Measurements from ENCODE around the gene GATB.

Gene GATB

DNA sequence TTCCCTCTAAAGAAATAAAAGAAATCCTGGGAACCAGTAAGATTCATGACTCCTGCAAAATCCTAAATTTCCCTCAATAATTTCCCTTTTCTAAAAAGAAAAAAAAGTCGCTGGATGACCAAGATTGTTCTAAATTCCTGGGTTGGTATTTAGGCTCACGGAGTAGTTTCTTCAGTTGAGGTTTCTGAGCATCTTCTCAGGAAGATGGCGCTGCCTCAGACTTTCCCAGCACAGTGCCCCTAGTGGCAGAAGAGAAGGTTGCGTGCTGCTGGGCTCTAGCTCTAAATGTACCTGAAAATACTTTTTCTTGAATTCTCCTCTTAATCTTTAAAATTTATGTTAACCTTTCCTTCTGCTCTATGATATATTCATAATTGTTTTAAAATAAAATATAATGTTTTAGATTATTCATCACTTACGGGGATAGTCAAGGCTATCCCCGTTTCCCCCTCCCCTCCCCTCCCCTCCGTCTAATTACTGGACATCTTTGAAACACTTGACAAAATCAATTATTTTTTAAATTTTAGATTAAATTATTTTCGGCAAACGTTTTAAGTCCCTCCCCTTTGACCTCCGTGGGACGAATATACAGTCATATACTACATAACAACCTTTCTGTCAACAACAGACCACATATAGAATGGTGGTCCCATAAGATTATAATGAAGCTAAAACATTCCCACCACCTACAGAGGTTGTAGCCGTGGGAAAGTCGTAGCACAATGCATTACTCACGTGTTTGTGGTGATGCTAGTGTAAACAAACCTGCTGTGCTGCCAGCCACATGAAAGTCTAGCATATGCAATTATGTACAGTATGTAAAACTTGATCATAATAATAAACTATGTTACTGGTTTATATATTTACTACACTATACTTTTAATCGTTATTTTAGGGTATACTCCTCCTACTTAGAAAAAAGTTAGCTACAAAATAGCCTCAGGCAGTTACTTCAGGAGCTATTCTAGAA lies 41.0 kb upstream of the GATB start:
- H3K4me3 ChIP-seq (ENCODE audit: low read depth in 1 of 2, low read length in 2 of 2): no peak overlapping the region
- no peaks in the 10 kb centered on the region for H3K9me3 ChIP-seq (ENCODE audit: low read length)
- H3K9ac ChIP-seq (ENCODE audit: low read length): no peak overlapping the region
- H3K36me3 ChIP-seq (ENCODE audit: insufficient read depth, low read length): no peaks in the 10 kb centered on the region
- H3K4me1 ChIP-seq (ENCODE audit: insufficient read depth, low read length): no peaks in the 10 kb centered on the region
- H3K27me3 ChIP-seq (ENCODE audit: control insufficient read depth in 1 of 2, insufficient read depth in 2 of 2, low read length in 2 of 2): no peaks in the 10 kb centered on the region
- H3K27ac ChIP-seq (ENCODE audit: low read depth, low read length): no peak overlapping the region

DNA sequence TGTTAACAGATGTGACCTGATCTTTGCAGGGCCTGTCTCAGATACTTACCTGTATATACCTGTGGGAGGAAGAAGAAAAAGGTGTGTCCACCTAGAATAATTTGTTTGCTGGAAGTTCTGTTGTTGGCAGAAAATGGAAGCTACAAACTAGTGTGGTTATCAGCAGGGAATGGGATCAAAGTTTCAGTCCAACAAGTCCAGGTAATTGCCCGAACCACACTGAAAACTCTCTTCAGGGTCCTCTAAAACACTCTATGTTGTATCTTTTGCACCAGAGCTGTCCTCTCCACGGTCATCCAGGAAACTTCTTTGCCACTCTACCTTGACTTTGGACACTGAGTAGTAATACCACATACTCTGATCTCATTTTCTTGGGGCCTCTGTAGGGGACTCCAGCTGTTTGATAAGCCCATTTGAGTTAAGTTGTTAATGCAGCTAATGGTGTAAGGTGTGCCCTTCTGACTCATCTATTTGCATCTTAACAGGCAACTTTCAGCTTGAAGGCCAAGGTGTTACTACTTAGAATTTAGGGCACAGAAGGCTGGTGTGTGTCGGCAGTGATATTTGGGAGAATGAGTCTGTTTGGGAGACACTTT lies 38.7 kb upstream of the GATB start:
- Histone ChIP-seq H3K36me3 (ENCODE audit: insufficient read depth, low read length) (no peaks in the 10 kb centered on the region), H3K27ac (ENCODE audit: low read depth, low read length) (no peak overlapping the region), H3K4me3 (ENCODE audit: low read depth in 1 of 2, low read length in 2 of 2) (no peak overlapping the region), H3K4me1 (ENCODE audit: insufficient read depth, low read length) (no peaks in the 10 kb centered on the region), H3K9me3 (ENCODE audit: low read length) (no peaks in the 10 kb centered on the region), H3K27me3 (ENCODE audit: control insufficient read depth in 1 of 2, insufficient read depth in 2 of 2, low read length in 2 of 2) (no peaks in the 10 kb centered on the region), H3K9ac (ENCODE audit: low read length) (no peak overlapping the region)

DNA sequence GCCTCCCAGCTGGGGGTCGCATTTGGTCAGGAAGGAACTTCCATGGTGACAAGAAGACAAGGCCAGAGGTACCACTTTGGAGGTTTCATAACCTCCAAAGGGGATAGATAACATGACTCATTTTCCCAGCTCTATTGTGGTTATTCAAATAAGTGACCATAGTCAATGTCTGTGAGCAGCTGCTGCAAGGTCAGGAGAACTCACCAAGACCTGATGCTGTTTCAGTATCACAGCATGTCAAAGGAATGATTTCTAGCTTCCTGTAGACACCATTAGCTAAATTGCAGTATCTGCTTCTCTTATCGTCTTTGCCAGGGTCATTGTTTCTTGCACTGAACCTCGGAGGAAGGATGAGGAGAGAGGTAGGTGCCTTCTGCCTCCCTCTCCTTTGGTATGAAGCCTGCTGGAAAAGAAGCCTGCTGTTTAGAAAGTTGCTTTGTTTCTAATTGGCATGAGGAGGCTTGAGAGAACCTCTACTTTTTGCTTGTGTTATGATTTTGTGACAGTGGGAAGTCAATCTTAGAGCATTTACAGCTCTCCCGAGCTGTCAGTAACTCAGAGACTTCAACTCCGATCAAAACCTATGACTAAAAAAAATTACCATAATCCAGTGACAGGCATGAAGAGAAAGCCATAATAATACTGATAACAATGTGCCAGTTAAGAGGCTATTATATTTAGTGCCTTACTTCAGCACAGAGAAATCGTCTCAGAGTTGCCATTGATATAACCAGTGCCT lies 38.0 kb upstream of the GATB start:
- Histone ChIP-seq H3K27ac (ENCODE audit: low read depth, low read length) (no peak overlapping the region), H3K4me3 (ENCODE audit: low read depth in 1 of 2, low read length in 2 of 2) (no peak overlapping the region), H3K9ac (ENCODE audit: low read length) (no peak overlapping the region)

DNA sequence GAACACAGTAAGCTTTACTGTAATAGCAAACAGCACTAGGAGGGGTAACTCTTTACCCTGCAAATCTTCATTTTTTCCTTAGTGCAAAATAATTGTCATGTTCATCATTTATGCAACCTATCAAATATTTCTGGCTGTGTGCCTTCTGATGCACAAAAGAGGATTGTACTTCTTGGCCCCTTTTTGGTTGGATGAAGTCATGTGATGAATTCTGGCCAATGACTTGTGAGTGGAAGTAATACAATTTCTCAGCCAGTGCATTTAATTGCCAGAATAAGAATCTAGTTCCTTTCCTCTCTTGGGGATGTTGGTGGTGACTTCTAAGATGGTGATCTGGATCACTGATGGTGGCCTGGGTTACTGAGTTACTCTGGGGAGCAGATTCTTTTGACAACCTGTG lies 37.0 kb upstream of the GATB start:
- Histone ChIP-seq H3K27ac (ENCODE audit: low read depth, low read length) (no peak overlapping the region), H3K4me1 (ENCODE audit: insufficient read depth, low read length) (no peaks in the 10 kb centered on the region)

More for the DNA sequence above, 38.0 kb upstream of the GATB start:
- H3K27me3 ChIP-seq (ENCODE audit: control insufficient read depth in 1 of 2, insufficient read depth in 2 of 2, low read length in 2 of 2): no peaks in the 10 kb centered on the region
- no peaks in the 10 kb centered on the region for H3K36me3 ChIP-seq (ENCODE audit: insufficient read depth, low read length)
- H3K4me1 ChIP-seq (ENCODE audit: insufficient read depth, low read length): no peaks in the 10 kb centered on the region
- H3K9me3 ChIP-seq (ENCODE audit: low read length): no peaks in the 10 kb centered on the region

DNA sequence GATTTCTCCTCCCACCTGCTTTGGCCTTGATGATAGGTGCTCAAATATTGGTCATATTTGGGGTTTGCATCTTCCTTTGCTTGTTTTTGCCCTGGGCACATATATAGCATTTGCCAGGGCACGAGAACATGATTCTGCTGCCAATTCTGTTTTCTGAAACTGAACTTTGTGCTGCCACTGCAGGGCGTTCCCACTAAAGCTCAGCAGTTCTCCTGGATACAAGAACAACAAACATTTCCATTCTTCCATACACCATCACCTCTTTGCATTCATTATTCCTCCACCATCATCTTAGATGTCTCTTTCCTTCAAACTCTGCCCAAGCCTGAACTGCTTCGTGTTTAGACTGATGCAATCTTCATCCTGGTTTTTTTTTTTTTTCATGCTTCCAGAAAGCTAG lies 36.3 kb upstream of the GATB start:
- Histone ChIP-seq H3K27me3 (ENCODE audit: control insufficient read depth in 1 of 2, insufficient read depth in 2 of 2, low read length in 2 of 2) (no peaks in the 10 kb centered on the region), H3K36me3 (ENCODE audit: insufficient read depth, low read length) (no peaks in the 10 kb centered on the region), H3K9ac (ENCODE audit: low read length) (no peak overlapping the region), H3K27ac (ENCODE audit: low read depth, low read length) (no peak overlapping the region), H3K4me3 (ENCODE audit: low read depth in 1 of 2, low read length in 2 of 2) (no peak overlapping the region), H3K9me3 (ENCODE audit: low read length) (no peaks in the 10 kb centered on the region), H3K4me1 (ENCODE audit: insufficient read depth, low read length) (no peaks in the 10 kb centered on the region)

More for the DNA sequence above, 37.0 kb upstream of the GATB start:
- Histone ChIP-seq H3K4me3 (ENCODE audit: low read depth in 1 of 2, low read length in 2 of 2) (no peak overlapping the region), H3K9ac (ENCODE audit: low read length) (no peak overlapping the region), H3K27me3 (ENCODE audit: control insufficient read depth in 1 of 2, insufficient read depth in 2 of 2, low read length in 2 of 2) (no peaks in the 10 kb centered on the region), H3K36me3 (ENCODE audit: insufficient read depth, low read length) (no peaks in the 10 kb centered on the region), H3K9me3 (ENCODE audit: low read length) (no peaks in the 10 kb centered on the region)

DNA sequence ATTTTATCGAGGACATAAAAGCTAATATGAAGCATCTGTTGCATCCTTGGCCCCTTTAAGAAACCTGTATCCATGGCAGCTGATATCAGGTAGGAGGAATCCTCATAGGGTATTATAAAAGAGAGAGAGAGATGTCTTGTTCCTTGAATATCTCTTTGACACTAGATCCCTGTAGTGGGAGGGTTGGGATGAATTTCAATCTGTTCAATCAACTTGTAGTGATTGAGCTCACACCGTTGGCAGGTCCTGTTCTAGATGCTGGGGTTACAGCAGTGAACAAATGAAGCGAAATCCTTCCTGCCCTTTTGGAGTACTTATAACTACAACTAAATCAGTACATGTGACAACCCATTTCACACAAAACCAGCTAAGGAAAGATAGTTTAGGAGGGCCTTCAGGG lies 35.3 kb upstream of the GATB start:
- Histone ChIP-seq H3K9me3 (ENCODE audit: low read length) (no peaks in the 10 kb centered on the region), H3K4me1 (ENCODE audit: insufficient read depth, low read length) (no peaks in the 10 kb centered on the region), H3K36me3 (ENCODE audit: insufficient read depth, low read length) (no peaks in the 10 kb centered on the region), H3K9ac (ENCODE audit: low read length) (no peak overlapping the region), H3K27ac (ENCODE audit: low read depth, low read length) (no peak overlapping the region), H3K4me3 (ENCODE audit: low read depth in 1 of 2, low read length in 2 of 2) (no peak overlapping the region), H3K27me3 (ENCODE audit: control insufficient read depth in 1 of 2, insufficient read depth in 2 of 2, low read length in 2 of 2) (no peaks in the 10 kb centered on the region)

DNA sequence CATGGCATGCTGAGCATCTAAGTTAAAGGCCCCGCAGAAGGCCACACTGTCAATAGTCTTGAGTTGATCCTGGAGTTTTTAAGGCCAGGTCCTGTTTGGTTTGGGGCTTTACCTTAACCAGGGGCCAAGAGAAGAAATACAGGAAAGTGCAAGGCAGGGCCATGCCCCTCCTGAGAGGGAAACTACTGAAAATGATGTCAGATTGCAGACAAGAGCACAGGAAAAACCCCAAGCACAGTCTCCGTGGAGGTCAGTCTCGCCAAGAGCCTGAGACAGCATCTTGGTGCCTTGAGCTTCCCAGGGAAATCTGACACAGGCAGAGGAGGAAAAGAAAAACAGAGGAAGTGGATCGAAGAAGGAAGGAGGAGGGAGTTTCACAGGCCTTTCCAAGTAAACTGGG lies 32.2 kb upstream of the GATB start:
- no peak overlapping the region for H3K4me3 ChIP-seq (ENCODE audit: low read depth in 1 of 2, low read length in 2 of 2)
- no peaks in the 10 kb centered on the region for H3K9me3 ChIP-seq (ENCODE audit: low read length)
- no peak overlapping the region for H3K9ac ChIP-seq (ENCODE audit: low read length)
- no peaks in the 10 kb centered on the region for H3K27me3 ChIP-seq (ENCODE audit: control insufficient read depth in 1 of 2, insufficient read depth in 2 of 2, low read length in 2 of 2)
- H3K27ac ChIP-seq (ENCODE audit: low read depth, low read length): no peak overlapping the region
- H3K36me3 ChIP-seq (ENCODE audit: insufficient read depth, low read length): no peaks in the 10 kb centered on the region
- H3K4me1 ChIP-seq (ENCODE audit: insufficient read depth, low read length): no peaks in the 10 kb centered on the region

DNA sequence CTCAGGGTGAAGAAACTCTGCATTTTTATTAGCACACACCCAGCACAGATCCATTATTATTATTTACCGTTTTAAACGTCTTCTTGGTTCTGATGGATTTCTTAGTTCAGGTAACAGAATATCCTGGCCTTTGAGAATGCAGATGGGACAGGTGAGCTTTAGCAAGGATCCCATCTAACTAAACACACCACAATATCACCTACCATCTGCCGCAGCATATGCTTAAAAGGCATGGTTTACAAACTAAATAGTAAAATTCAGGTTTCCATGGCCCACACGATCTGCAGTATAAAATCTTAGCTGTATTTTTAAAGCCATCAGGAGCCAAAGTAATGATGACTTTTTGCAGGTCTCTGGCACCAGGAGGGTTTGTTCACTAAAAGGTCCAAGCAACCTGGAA lies 31.7 kb upstream of the GATB start:
- H3K27ac ChIP-seq (ENCODE audit: low read depth, low read length): no peak overlapping the region
- H3K4me1 ChIP-seq (ENCODE audit: insufficient read depth, low read length): no peaks in the 10 kb centered on the region
- H3K9ac ChIP-seq (ENCODE audit: low read length): no peak overlapping the region
- no peaks in the 10 kb centered on the region for H3K27me3 ChIP-seq (ENCODE audit: control insufficient read depth in 1 of 2, insufficient read depth in 2 of 2, low read length in 2 of 2)
- H3K9me3 ChIP-seq (ENCODE audit: low read length): no peaks in the 10 kb centered on the region
- no peaks in the 10 kb centered on the region for H3K36me3 ChIP-seq (ENCODE audit: insufficient read depth, low read length)
- H3K4me3 ChIP-seq (ENCODE audit: low read depth in 1 of 2, low read length in 2 of 2): no peak overlapping the region

DNA sequence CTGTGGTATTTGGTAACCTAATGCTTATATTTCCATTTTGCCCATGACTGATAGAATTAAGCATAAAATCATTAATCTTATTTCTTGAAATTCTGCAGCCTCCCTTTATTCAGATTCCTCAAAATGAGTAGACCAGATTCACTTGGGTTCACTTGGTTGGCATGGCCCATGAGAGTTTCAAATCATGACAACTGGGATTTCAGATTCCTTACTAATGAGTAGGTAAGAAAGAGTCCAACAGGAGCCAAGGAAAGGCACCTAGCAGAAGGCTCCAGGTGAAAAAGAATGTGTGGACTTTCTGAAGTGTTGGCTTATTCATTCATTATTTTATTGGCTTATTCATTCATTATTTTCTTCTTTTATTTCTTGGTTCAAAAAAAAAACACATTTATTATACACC lies 27.2 kb upstream of the GATB start:
- Histone ChIP-seq H3K27me3 (ENCODE audit: control insufficient read depth in 1 of 2, insufficient read depth in 2 of 2, low read length in 2 of 2) (no peaks in the 10 kb centered on the region), H3K27ac (ENCODE audit: low read depth, low read length) (no peak overlapping the region), H3K4me1 (ENCODE audit: insufficient read depth, low read length) (no peaks in the 10 kb centered on the region), H3K9ac (ENCODE audit: low read length) (no peak overlapping the region), H3K9me3 (ENCODE audit: low read length) (no peaks in the 10 kb centered on the region), H3K4me3 (ENCODE audit: low read depth in 1 of 2, low read length in 2 of 2) (no peak overlapping the region), H3K36me3 (ENCODE audit: insufficient read depth, low read length) (no peaks in the 10 kb centered on the region)

DNA sequence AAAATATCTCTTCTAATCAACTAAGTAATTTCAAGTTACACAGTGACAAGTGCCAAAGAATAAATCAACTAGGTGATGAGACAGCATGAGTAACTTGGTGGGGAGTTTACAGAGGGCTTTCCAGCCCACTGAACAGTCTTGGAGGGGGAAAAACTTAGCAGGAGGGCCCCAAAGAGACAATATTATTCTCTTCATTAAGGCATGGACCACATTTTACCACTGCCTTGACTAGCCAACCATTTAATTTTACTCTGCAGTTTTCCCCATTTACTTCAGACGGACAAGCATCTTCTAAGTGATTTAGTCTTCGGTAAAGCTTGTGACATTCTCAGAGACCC lies 25.3 kb upstream of the GATB start:
- no peaks in the 10 kb centered on the region for H3K27me3 ChIP-seq (ENCODE audit: control insufficient read depth in 1 of 2, insufficient read depth in 2 of 2, low read length in 2 of 2)
- H3K4me1 ChIP-seq (ENCODE audit: insufficient read depth, low read length): no peaks in the 10 kb centered on the region

DNA sequence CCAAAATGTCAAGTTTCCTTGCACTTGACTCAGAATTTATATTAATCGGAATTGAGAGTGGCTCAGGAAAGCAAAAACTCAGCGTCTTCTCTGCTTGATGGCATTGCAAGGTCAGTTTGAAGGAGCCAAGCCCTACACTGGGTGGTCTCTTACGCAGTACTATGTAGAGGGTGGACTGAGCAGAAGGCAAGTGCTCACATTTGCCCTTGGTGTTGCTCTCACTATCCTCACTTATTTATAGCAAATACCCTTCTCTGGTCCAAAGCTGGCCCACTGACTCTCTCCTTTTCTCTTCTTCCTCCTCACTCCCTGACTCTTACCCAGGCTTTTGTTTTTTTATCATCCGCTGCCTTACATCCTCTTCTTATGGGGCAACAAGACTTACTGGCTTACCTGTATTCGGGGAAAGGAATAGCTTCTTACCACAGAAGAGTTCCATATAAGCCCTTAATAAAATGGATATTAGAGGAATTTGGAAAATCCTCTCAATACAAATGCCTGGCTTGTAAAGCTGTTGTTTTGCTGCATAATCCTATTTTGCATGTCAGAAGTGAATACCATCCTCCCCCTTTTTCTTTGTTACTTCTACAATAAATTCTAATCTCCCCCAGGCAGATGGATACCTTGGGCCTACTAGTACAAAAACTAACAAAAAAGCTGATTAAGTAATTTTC lies 24.8 kb upstream of the GATB start:
- Histone ChIP-seq H3K4me3 (ENCODE audit: low read depth in 1 of 2, low read length in 2 of 2) (no peak overlapping the region), H3K27ac (ENCODE audit: low read depth, low read length) (no peak overlapping the region), H3K9me3 (ENCODE audit: low read length) (no peaks in the 10 kb centered on the region), H3K36me3 (ENCODE audit: insufficient read depth, low read length) (no peaks in the 10 kb centered on the region), H3K9ac (ENCODE audit: low read length) (no peak overlapping the region), H3K4me1 (ENCODE audit: insufficient read depth, low read length) (no peaks in the 10 kb centered on the region), H3K27me3 (ENCODE audit: control insufficient read depth in 1 of 2, insufficient read depth in 2 of 2, low read length in 2 of 2) (no peaks in the 10 kb centered on the region)

More for the DNA sequence above, 25.3 kb upstream of the GATB start:
- no peak overlapping the region for H3K9ac ChIP-seq (ENCODE audit: low read length)
- no peak overlapping the region for H3K4me3 ChIP-seq (ENCODE audit: low read depth in 1 of 2, low read length in 2 of 2)
- H3K9me3 ChIP-seq (ENCODE audit: low read length): no peaks in the 10 kb centered on the region
- H3K36me3 ChIP-seq (ENCODE audit: insufficient read depth, low read length): no peaks in the 10 kb centered on the region
- no peak overlapping the region for H3K27ac ChIP-seq (ENCODE audit: low read depth, low read length)
